Activated T-cell treated with anti-CD3 and anti-CD28 coated beads for 4 hours (primary cell): ENCODE data around the gene NAV2.

ENCODE experiments used
- DNase-seq: peaks from one replicate; pipeline ENCODE4 v3.0.0-alpha.2; 2020

The NAV2 gene

GRCh38 chr11:19785265-19785664, 72.6 kb downstream of the NAV2 start:
- DNase-seq, result no peak

- DNase-seq, result no peak
These were observed 74.0 kb downstream of the NAV2 start for GRCh38 chr11:19786644-19787043.

GRCh38 chr11:19788435-19788834, 75.8 kb downstream of the NAV2 start:
- DNase-seq, result no peak

GRCh38 chr11:19789245-19789644, 76.6 kb downstream of the NAV2 start:
- DNase-seq, result no peak

- no peak for DNase-seq
These were observed 77.4 kb downstream of the NAV2 start for GRCh38 chr11:19789835-19790710.

- DNase-seq, result no peak
These were observed 78.4 kb downstream of the NAV2 start for GRCh38 chr11:19790831-19791552.

GRCh38 chr11:19792510-19792909, 79.9 kb downstream of the NAV2 start:
- no peak for DNase-seq

GRCh38 chr11:19793326-19793725, 80.7 kb downstream of the NAV2 start:
- DNase-seq, result no peak

- DNase-seq, result no peak
These were observed 81.5 kb downstream of the NAV2 start for GRCh38 chr11:19794161-19794560.

- DNase-seq, result no peak
These were observed 82.4 kb downstream of the NAV2 start for GRCh38 chr11:19795082-19795481.

GRCh38 chr11:19800162-19800561, 87.5 kb downstream of the NAV2 start:
- DNase-seq, result no peak

GRCh38 chr11:19800714-19801519, 88.3 kb downstream of the NAV2 start:
- no peak for DNase-seq

GRCh38 chr11:19802773-19803293, 90.2 kb downstream of the NAV2 start:
- DNase-seq, result no peak

GRCh38 chr11:19803506-19803998, 90.9 kb downstream of the NAV2 start:
- no peak for DNase-seq

- DNase-seq, result no peak
These were observed 92.7 kb downstream of the NAV2 start for GRCh38 chr11:19805376-19805775.

- DNase-seq, result no peak
These were observed 93.2 kb downstream of the NAV2 start for GRCh38 chr11:19805827-19806226.

GRCh38 chr11:19806251-19806650, 93.6 kb downstream of the NAV2 start:
- DNase-seq, result no peak

GRCh38 chr11:19808076-19808911, 95.7 kb downstream of the NAV2 start:
- no peak for DNase-seq

- no peak for DNase-seq
These were observed 98.2 kb downstream of the NAV2 start for GRCh38 chr11:19810852-19811251.

GRCh38 chr11:19811380-19811779, 98.7 kb downstream of the NAV2 start:
- no peak for DNase-seq

GRCh38 chr11:19812096-19812495, 99.5 kb downstream of the NAV2 start:
- DNase-seq, result no peak

- no peak for DNase-seq
These were observed 100.1 kb downstream of the NAV2 start for GRCh38 chr11:19812710-19813109.
